GM12878 (cell line): ENCODE data around the gene RASIP1. TPM values are rescaled to one million over a fixed set of nuclear protein-coding genes. Genes with fewer than 3 reads are reported as not detected.

Experiments used
- ATAC-seq: fragments of 200-7000 bp; cut with Tn5 transposase; 3 replicates; pipeline ENCODE4 v1.9.1; 2020; ENCODE audit warnings: mild to moderate bottlenecking, moderate library complexity
- BruUV-seq: library from RNA; stranded (reverse); fragments of 400-500 nt; replicated peaks from 2 replicates; lab custom pipeline; 2021; lab: Mats Ljungman, UMichigan
- CTCF ChIA-PET: fragments of 300-600 bp; sonication (Branson Sonifier 250); formaldehyde crosslinking; extraction: SDS; loops from one replicate; lab custom pipeline; 2021; ENCODE audit warnings: inconsistent platforms; lab: Yijun Ruan, JAX
- POLR2A ChIA-PET: fragments of 350-600 bp; formaldehyde crosslinking; extraction: SDS; loops from one replicate; lab custom pipeline; 2021; ENCODE audit warnings: inconsistent platforms; lab: Charles Lee
- RAD21 ChIA-PET: fragments of 300-600 bp; sonication (Branson Sonifier 250); formaldehyde crosslinking; loops from one replicate; lab custom pipeline; 2023; ENCODE audit warnings: antibody characterized with exemption; ENCODE audit not compliant: unreplicated experiment; lab: Charles Lee
- SMC1A ChIA-PET: fragments of 300-600 bp; sonication (Branson Sonifier 250); formaldehyde crosslinking; loops from one replicate; lab custom pipeline; 2023; ENCODE audit not compliant: unreplicated experiment, uncharacterized antibody; lab: Charles Lee
- DNase-seq: peaks from one replicate; pipeline ENCODE4 v3.0.0-alpha.2; 2011; ENCODE audit warnings: low read depth, low spot score
- FAIRE-seq: peaks from 3 replicates; lab custom pipeline; 2011; peaks lifted over from hg19 to GRCh38; lab: Jason Lieb, UNC
- H2AFZ ChIP-seq: 2 replicates; pipeline ENCODE4 v1.6.0; 2011; ENCODE audit warnings: low read depth, low read length, control low read depth; ENCODE audit not compliant: control insufficient read depth
- H3K27ac ChIP-seq: 2 replicates; pipeline ENCODE4 v1.5.1; 2011; ENCODE audit warnings: control low read depth; ENCODE audit not compliant: control insufficient read depth, insufficient read depth
- H3K27me3 ChIP-seq, 2 experiments: replicated peaks in 1 of 2; 2 replicates each; pipeline versions ENCODE4 v1.6.0 to v1.6.1; 2011; ENCODE audit warnings: low read length in 1 of 2; ENCODE audit not compliant: control insufficient read depth in 2 of 2, insufficient read depth in 2 of 2
- H3K36me3 ChIP-seq, 2 experiments: 2 replicates each; pipeline ENCODE4 v1.5.1; 2011; ENCODE audit warnings: low read length in 1 of 2; ENCODE audit not compliant: control insufficient read depth in 2 of 2, insufficient read depth in 2 of 2
- H3K4me1 ChIP-seq: 2 replicates; pipeline ENCODE4 v1.6.1; 2011; ENCODE audit warnings: mild to moderate bottlenecking, low read length, moderate library complexity, mixed read lengths; ENCODE audit not compliant: control insufficient read depth, insufficient read depth
- H3K4me2 ChIP-seq: 2 replicates; pipeline ENCODE4 v1.6.0; 2011; ENCODE audit warnings: control low read depth; ENCODE audit not compliant: control insufficient read depth, insufficient read depth
- H3K4me3 ChIP-seq: fragments of 200-600 bp; sonication (generic); 2 replicates; pipeline ENCODE4 v1.5.1; 2016
- H3K79me2 ChIP-seq: 2 replicates; pipeline ENCODE4 v1.6.0; 2011; ENCODE audit warnings: low read length; ENCODE audit not compliant: control insufficient read depth, insufficient read depth
- H3K9ac ChIP-seq: 2 replicates; pipeline ENCODE4 v1.8.0; 2011; ENCODE audit warnings: low read length, control low read depth, mixed read lengths; ENCODE audit not compliant: control insufficient read depth, insufficient read depth
- H3K9me3 ChIP-seq: replicated peaks from 3 replicates; pipeline ENCODE4 v1.5.1; 2011; ENCODE audit warnings: mild to moderate bottlenecking, low read length; ENCODE audit not compliant: control insufficient read depth, insufficient read depth
- H4K20me1 ChIP-seq: 2 replicates; pipeline ENCODE4 v1.6.0; 2011; ENCODE audit not compliant: control insufficient read depth, insufficient read depth
- ATF3 ChIP-seq: IDR thresholded peaks from 2 replicates; pipeline ENCODE4 v1.6.1; 2011; ENCODE audit warnings: low read depth, mild to moderate bottlenecking, low read length, moderate library complexity, borderline replicate concordance; ENCODE audit errors: extremely low read depth
- CREM ChIP-seq: IDR thresholded peaks from 2 replicates; pipeline ENCODE4 v1.6.1; 2014; ENCODE audit warnings: antibody characterized with exemption, low read depth
- CUX1 ChIP-seq: IDR thresholded peaks from 2 replicates; pipeline ENCODE4 v1.6.1; 2012; ENCODE audit warnings: improper control_type of control experiment, low read depth, low read length; ENCODE audit not compliant: insufficient replicate concordance
- IKZF1 ChIP-seq: fragments of 450-650 bp; conservative IDR thresholded peaks from 2 replicates; pipeline ENCODE4 v1.6.1; 2017; ENCODE audit warnings: antibody characterized with exemption, mild to moderate bottlenecking
- MTA2 ChIP-seq: fragments of 450-650 bp; IDR thresholded peaks from 2 replicates; pipeline ENCODE4 v1.6.1; 2016; ENCODE audit warnings: low read depth, mild to moderate bottlenecking, moderate library complexity
- PKNOX1 ChIP-seq: fragments of 450-650 bp; IDR thresholded peaks from 2 replicates; pipeline ENCODE4 v1.6.1; 2016; ENCODE audit warnings: mild to moderate bottlenecking
- SP1 ChIP-seq: IDR thresholded peaks from one replicate; pipeline ENCODE4 v1.6.1; 2011; ENCODE audit warnings: low read depth, low read length
- SREBF2 ChIP-seq: IDR thresholded peaks from 2 replicates; pipeline ENCODE4 v1.6.1; 2012; ENCODE audit warnings: mild to moderate bottlenecking, low read length
- SUZ12 ChIP-seq: fragments of 200-600 bp; sonication (generic); IDR thresholded peaks from one replicate; pipeline ENCODE4 v1.6.1; 2018; ENCODE audit warnings: antibody characterized with exemption, mild to moderate bottlenecking; ENCODE audit not compliant: unreplicated experiment
- USF1 ChIP-seq: IDR thresholded peaks from 2 replicates; pipeline ENCODE4 v1.6.1; 2011; ENCODE audit warnings: borderline replicate concordance, low read depth, mild to moderate bottlenecking, moderate library complexity, mixed read lengths, low read length; ENCODE audit not compliant: insufficient read depth; ENCODE audit errors: extremely low read length
- ZBTB4 ChIP-seq: fragments of 450-650 bp; formaldehyde crosslinking; IDR thresholded peaks from 2 replicates; pipeline ENCODE4 v1.4.0; 2022; ENCODE audit warnings: mild to moderate bottlenecking, moderate library complexity
- WGBS: methylation state at CpG from one replicate; pipeline ENCODE4 v1.1.6; 2016; ENCODE audit warnings: low lambda C conversion rate; ENCODE audit not compliant: insufficient replicate concordance, insufficient coverage; ENCODE audit errors: missing lambda C conversion rate; 5-methylcytosine and 5-hydroxymethylcytosine counted together
- in situ Hi-C: fragments of 300-500 bp; cut with MboI; formaldehyde crosslinking; loops from 9 replicates; pipeline ENCODE4 v1.14.3; 2018; ENCODE audit warnings: mixed read lengths
- intact Hi-C: fragments of 100-400 bp; cut with micrococcal nuclease; formaldehyde crosslinking; loops from one replicate; pipeline ENCODE4 v1.14.2; 2022; ENCODE audit not compliant: unreplicated experiment
- polyA plus RNA-seq, 11 experiments: library from polyadenylated mRNA; depleted of rRNA in 4 of 11; unstranded in 6 of 11; stranded (reverse) in 5 of 11; fragments of >200 nt; fragmentation: Nextera tagmentation in 4 of 11; fragmentation: Illumina TruSeq in 1 of 11; extraction: Ambion mirVana in 4 of 11; extraction: Trizol in 1 of 11; gene quantifications; 1 replicate in 1 of 11; 2 replicates in 10 of 11; pipeline versions ENCODE4 v1.2.1 to v1.2.3, GENCODE V29; 2011 to 2016; ENCODE audit warnings: inconsistent platforms in 2 of 11, missing spikeins in 2 of 11, low read depth in 1 of 11
- total RNA-seq, 4 experiments: library from RNA; depleted of rRNA in 3 of 4; stranded (reverse); fragments of >200 nt in 3 of 4; fragmentation: Illumina TruSeq in 1 of 4; extraction: Trizol in 1 of 4; gene quantifications; 2 replicates each; pipeline versions ENCODE4 v1.2.1 to v1.2.3, GENCODE V29; 2013 to 2021

RASIP1 gene
- total and polyA plus RNA-seq, 10 of the 15 experiments (the other 5 are each of a cell fraction or from before 2014, with no cell fraction given) = 0.08 TPM; not detected in 9

- peak; percentile 31 for FAIRE-seq
- SMC1A ChIA-PET = interaction anchor here (0.7 to 1.4 kb wide), 2 partner anchors 22 to 25 kb away, joined by 3 to 4 read pairs; no protein-coding TSS in a partner anchor
- TF ChIP-seq USF1 = no peak
- TF ChIP-seq SREBF2 = no peak
- peak; percentile 75 for TF ChIP-seq IKZF1
- TF ChIP-seq ZBTB4 = no peak
- TF ChIP-seq SUZ12 = peak; percentile 52
- peak; percentile 69; the same call in 1 of the 2 replicates for TF ChIP-seq CREM
- peak; percentile 53; the same call in 1 of the 2 replicates for TF ChIP-seq ATF3
- no peak for TF ChIP-seq PKNOX1
- no peak for TF ChIP-seq CUX1
- TF ChIP-seq MTA2 = no peak
- TF ChIP-seq SP1 = no peak
Measured at GRCh38 chr19:48745208-48745995, 5.0 kb upstream of the RASIP1 start.

More at GRCh38 chr19:48745208-48745995, 5.0 kb upstream of the RASIP1 start:
- no peak overlapping the region for H3K4me2 ChIP-seq
- no peaks in the 10 kb centered on the region for H3K79me2 ChIP-seq
- POLR2A ChIA-PET = no interaction called here
- peak; percentile 83 for ATAC-seq
- DNase-seq = no peak
- BruUV-seq = no TSS peak
- H3K27me3 ChIP-seq = peaks cover 0 to 2% of the 10 kb centered on the region in 2 experiments; a peak in 3 of 4 replicates
- no peak overlapping the region for H3K9ac ChIP-seq
- no peak overlapping the region for H3K4me3 ChIP-seq
- whole genome bisulfite sequencing = 53% methylated on average over 33 of the region's 33 CpGs
- RAD21 ChIA-PET = no interaction called here
- no peak overlapping the region for H3K27ac ChIP-seq
- H3K4me1 ChIP-seq = no peaks in the 10 kb centered on the region
- H4K20me1 ChIP-seq = no peaks in the 10 kb centered on the region
- peaks cover 2% of the 10 kb centered on the region; the same call in 1 of the 3 replicates for H3K9me3 ChIP-seq
- intact Hi-C loops = no loop called here
- H3K36me3 ChIP-seq = no peaks in the 10 kb centered on the region
- no peak overlapping the region for H2AFZ ChIP-seq
- CTCF ChIA-PET = interaction anchor here (0.7 kb wide), 1 partner anchor 50 kb away, joined by 3 read pairs; no protein-coding TSS in a partner anchor
- in situ Hi-C loops = no loop called here
